NB4 (cell line): ENCODE results near the gene HTT.
"Not testable (repeated sequence)": the region's sequence is repeated elsewhere in the genome, so short reads cannot be mapped to it uniquely, and the experiment has no call there.

ENCODE experiments used
- DNase-seq: peaks from one replicate; pipeline ENCODE4 v3.0.0; 2010; ENCODE audit warnings: low read depth
- H3K4me3 ChIP-seq: one replicate; pipeline ENCODE4 v1.5.1; 2011; ENCODE audit warnings: mild to moderate bottlenecking, low read depth, low read length, moderate library complexity
- MYC ChIP-seq: IDR thresholded peaks from 2 replicates; pipeline ENCODE4 v1.6.1; 2011; ENCODE audit warnings: low read depth, low read length
- POLR2A ChIP-seq: IDR thresholded peaks from 2 replicates; pipeline ENCODE4 v1.6.1; 2011; ENCODE audit warnings: mild to moderate bottlenecking; ENCODE audit not compliant: insufficient read length; ENCODE audit errors: extremely low read depth
- TF ChIP-seq, protein P1 (sequence below): IDR thresholded peaks from 2 replicates; pipeline ENCODE4 v1.6.1; 2011; ENCODE audit warnings: low read depth, low read length
- TF ChIP-seq, protein P2 (sequence below): IDR thresholded peaks from one replicate; pipeline ENCODE4 v1.5.1; 2012; ENCODE audit warnings: low read depth, low read length

Gene HTT

DNA sequence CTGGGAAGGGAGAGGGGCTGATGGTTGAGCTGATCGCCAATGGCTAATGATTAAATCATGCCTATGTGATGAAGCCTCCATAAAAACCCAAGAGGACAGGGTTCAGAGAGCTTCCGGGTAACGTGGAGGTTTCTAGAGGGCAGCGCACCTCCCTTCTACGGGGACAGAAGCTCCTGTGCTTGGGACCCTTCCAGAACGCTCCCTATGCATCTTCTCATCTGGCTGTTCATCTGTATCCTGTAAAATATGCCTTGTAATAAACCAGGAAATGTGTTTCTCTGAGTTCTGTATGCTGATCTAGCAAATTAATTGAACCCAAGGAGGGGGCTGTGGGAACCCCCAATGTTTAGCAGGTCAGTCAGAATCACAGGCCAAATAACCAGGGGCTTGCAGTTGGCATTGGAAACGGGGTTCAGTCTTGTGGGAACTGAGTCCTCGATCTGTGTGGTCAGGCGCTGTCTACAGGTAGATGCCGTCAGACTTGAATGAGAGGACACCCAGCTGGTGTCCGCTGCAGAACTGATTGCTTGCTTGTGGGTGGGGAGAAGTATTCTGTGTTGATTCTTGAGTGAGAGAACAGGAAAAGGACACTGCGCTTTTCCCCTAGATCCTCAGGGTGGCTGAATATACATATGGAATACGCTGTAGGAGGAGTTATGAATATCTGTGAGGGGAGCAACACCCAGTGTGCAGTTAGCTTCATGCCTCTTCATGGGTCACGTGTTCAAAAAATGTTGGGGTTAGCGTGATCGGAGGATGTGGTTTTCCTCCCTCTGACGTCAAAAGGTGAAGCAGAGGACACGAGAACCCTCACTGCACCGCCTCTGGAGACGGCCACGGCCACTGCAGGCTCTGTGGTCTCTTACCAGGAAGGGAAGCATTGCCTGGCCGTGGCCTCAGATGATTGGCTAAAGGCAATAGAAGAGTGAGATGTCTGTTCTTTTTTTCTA, 29.3 kb upstream of the HTT start:
- TF ChIP-seq, protein P1, sequence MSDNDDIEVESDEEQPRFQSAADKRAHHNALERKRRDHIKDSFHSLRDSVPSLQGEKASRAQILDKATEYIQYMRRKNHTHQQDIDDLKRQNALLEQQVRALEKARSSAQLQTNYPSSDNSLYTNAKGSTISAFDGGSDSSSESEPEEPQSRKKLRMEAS: peak; percentile 93
- no peak for TF ChIP-seq POLR2A
- peak; percentile 32; the same call in 1 of the 2 replicates for TF ChIP-seq MYC
- TF ChIP-seq, protein P2, sequence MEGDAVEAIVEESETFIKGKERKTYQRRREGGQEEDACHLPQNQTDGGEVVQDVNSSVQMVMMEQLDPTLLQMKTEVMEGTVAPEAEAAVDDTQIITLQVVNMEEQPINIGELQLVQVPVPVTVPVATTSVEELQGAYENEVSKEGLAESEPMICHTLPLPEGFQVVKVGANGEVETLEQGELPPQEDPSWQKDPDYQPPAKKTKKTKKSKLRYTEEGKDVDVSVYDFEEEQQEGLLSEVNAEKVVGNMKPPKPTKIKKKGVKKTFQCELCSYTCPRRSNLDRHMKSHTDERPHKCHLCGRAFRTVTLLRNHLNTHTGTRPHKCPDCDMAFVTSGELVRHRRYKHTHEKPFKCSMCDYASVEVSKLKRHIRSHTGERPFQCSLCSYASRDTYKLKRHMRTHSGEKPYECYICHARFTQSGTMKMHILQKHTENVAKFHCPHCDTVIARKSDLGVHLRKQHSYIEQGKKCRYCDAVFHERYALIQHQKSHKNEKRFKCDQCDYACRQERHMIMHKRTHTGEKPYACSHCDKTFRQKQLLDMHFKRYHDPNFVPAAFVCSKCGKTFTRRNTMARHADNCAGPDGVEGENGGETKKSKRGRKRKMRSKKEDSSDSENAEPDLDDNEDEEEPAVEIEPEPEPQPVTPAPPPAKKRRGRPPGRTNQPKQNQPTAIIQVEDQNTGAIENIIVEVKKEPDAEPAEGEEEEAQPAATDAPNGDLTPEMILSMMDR: no peak
- DNase-seq: peak; percentile 91
- H3K4me3 ChIP-seq: no peak overlapping the region

DNA sequence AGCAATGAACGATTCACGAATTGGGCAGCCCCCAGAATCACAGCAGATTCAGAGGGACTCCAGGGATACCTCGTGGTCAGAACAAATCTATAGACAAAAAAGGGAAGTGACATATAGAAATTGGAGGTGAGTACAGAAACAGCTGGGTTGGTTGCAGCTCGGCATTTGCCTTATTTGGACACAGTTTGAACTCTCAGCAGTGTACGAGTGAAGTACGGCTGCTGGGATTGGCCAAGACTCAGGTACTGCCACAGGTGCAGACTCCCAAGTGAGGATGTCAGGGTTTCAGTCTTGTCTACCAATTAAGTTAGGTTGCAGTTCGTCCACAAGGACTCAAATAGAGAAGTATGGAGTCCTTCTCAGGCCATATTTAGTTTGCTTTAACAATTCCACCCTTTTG, 28.3 kb upstream of the HTT start:
- DNase-seq: peak; percentile 63
- H3K4me3 ChIP-seq: no peak overlapping the region
- no peak for TF ChIP-seq POLR2A
- TF ChIP-seq, protein P1: peak; percentile 12; the same call in 1 of the 2 replicates

DNA sequence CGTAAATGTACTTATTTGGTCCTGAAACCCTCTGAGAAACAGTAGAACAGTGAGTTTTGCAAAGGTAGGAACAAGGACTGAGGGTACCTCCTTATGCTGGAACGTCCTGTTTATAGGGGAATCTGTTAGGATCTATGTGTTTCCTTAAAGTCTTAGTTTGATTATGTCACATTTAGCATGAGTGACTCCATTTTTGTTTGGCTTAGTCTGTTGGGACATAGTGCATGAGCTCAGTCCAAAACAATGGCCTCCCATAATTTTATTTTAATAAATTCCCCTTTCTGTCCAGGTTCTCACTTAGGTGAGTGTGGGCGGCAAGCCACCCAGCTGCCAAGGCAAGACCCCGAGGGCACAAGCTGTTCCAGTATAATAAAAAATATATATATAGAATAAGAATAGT, 27.9 kb upstream of the HTT start:
- TF ChIP-seq, protein P2: no peak
- TF ChIP-seq MYC (no peak), POLR2A (no peak)
- TF ChIP-seq, protein P1: no peak
- DNase-seq: no peak
- no peak overlapping the region for H3K4me3 ChIP-seq

DNA sequence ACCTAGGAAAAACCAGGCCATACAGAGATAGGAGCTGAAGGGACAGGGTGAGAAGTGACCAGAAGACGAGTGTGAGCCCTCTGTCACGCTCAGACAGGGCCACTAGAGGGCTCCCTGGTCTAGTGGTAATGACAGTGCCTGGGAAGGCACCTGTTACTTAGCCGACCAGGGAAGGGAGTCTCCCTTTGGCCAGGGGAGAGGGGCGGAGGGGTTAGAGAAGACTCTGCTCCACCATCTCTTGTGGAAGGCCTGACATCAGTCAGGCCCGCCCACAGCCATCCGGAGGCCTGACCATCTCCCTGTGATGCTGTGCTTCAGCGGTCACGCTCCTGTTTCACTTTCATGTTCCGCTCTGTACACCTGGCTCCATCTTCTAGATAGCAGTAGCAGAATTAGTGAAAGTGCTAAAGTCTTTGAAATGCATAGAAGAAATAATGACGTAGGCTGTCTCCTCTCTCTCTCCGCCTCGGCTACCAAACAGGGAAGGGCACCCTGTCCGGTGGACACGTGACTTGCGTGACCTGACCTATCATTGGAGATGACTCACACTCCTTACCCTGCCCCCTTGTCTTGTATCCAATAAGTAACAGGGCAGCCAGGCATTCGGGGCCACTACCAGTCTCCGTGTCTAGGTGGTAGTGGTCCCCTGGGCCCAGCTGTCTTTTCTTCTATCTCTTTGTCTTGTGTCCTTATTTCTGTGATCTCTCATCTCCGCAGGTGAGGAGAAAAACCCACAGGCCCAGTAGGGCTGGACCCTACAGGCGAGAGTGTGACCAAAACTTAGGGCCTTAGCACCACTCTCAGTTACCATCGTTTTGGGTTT, 26.8 kb upstream of the HTT start:
- H3K4me3 ChIP-seq: no peak overlapping the region
- TF ChIP-seq MYC: no peak
- TF ChIP-seq, protein P2: peak; percentile 89
- TF ChIP-seq, protein P1: no peak
- peak; percentile 77 for DNase-seq

DNA sequence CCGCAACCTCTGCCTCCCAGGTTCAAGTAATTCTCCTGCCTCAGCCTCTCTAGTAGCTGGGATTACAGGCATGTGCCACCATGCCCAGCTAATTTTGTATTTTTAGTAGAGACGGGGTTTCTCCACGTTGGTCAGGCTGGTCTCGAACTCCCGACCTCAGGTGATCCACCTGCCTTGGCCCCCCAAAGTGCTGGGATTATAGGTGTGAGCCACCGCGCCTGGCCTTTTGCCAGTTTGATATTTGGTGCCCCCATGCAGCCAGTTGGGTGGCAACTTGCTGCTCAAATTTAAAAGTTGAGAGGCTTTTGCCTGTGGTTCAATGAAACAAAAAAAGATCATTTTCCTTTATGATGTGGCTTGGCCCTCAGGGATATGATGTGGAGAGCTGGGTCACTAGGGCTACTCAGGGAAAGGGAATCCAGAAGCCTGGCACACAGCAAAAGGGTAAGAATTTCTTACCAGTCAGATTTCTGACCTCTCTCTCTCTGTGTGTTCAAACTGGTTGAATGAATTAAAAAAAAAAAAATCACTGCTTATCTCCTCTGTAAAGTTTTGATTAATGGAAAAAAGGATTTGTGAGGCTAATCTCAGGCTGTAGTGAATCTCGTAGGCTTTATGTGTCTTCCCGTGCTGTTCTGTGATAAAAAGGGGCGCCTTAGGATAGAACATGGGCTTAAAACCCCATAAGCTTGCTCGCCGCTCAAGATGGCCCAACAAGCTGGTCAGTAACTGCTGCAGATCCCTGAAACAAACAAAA, 23.2 kb upstream of the HTT start:
- DNase-seq, H3K4me3 ChIP-seq: not testable (repeated sequence)

DNA sequence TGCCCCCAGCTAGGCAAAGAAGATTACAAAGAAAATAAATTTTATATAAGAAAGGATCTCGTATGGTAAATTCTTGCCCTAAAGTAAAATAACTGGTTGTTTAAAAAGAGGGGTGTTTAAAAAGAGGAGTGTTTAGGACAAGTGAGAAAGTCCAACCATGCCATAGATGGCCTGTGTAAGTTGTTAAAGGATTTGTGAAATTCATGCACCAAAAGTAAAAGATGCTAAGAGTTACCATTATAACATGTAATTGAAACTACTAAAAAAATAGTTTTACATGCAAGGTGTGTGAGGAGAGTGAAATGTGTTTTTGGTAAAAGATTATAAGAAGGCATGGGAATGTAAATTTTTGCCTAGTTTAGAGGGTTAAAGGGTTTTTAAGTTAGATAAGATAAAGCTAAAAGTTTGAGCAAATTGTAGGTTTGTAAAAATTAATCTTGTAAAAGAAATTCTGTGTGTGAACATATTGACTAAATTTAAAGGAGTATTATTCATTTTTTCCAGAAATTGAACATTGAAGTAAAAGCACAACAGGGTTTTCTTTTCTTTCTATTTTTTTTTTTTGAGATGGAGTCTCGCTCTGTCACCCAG, 20.2 kb upstream of the HTT start:
- DNase-seq: no peak
- H3K4me3 ChIP-seq: no peak overlapping the region
- TF ChIP-seq, protein P1: no peak
- TF ChIP-seq POLR2A (no peak), MYC (no peak)
- TF ChIP-seq, protein P2: no peak
